HG03025 (cell line): ENCODE data around the gene D2HGDH.
"Not testable (repeated sequence)": the region's sequence is repeated elsewhere in the genome, so short reads cannot be mapped to it uniquely, and the experiment has no call there.

Experiments
- ATAC-seq: cut with Tn5 transposase; IDR thresholded peaks from one replicate; pipeline ENCODE4 v1.9.1; 2021; ENCODE audit warnings: mild to moderate bottlenecking, moderate library complexity; ENCODE audit not compliant: unreplicated experiment, low FRiP score

Gene D2HGDH

DNA sequence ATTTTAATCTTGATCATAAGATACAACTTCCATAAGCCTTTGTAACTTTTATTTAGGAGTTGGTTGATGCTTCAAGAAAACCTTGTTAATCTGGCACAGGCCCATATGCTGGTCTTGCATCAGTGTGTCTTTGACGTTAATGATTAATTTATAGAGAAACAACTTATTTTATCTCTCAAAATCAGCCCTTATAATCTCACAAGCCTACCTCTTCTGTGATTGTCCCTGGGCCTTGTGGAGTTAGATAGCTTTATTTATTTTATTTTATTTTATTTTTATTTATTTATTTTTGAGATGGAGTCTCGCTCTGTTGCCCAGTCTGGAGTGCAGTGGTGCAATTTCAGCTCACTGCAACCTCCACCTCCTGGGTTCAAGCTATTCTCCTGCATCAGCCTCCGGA is 47.6 kb downstream of the D2HGDH start:
- not testable (repeated sequence) for ATAC-seq

DNA sequence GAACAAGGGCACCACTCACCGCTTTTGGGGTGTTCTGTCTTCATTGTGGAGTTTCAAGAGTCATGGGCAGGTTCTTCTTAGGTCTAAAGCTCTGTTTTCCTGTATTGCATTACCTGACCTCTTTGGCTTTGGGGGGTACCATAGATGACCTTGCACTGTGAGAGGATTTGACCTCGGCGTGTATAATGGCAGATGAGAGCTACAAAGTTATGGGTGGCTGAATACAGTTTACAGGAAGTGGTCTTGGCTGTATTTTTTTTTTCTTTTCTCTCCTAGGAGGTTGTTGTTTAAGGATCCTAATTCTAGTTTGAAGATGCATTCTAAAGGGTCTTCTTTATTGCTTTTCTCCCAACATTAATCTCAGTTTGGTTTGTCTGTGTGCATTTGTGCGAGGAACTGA is 53.7 kb downstream of the D2HGDH start:
- no peak for ATAC-seq

DNA sequence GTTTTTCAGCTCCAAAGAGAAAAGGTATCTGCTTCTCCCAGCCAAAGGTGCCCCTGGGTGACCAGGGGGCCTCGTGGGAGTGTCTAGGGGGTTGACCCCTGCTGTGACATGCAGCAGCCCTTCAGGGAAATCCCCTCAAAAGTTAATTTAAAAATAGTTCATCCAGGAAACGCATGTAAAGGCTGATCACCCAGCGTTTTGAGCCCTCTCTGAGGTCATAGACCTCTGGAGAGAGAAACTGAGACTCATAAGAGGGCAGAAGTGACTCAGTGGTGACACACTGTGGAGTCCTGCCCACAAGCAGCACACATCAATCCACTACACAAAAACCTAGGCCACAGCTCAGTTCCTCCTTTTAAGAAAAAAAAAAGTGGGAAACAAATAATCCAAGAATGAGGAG is 54.1 kb downstream of the D2HGDH start:
- ATAC-seq = no peak

DNA sequence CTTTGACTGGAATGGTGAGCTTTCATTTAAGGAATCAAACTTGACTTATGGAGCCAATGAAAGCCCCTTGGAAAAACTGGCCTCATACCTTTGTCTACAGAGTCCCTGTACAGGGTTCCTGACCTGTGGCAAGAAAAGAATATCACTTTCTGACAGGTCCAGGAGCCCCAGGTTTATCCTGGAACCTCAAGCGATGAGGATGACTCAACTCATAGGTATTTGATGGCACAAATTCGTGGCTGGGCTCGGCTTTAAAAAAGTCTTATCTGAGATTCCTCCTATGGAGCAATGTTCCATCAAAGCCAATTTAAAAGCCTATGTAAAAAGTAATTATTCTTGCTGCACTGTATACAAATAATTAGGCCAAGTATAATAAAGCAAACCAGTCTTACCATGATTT is 57.0 kb downstream of the D2HGDH start:
- not testable (repeated sequence) for ATAC-seq

DNA sequence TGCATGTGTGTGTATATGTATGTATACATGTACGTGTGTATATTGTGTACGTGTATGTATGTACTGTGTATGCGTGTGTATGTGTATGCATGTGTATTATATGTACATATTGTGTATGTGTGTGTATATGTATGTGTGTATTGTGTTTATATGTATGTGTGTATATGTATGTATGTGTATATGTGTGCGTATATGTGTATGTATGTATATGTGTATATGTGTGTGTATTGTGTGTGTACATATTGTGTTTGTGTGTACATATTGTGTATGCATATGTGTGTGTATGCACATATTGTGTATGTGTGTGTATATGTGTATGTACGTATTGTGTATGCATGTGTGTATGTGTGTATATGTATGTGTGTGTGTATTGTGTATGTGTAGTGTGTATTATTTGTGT is 59.0 kb downstream of the D2HGDH start:
- ATAC-seq = no peak

- ATAC-seq = no peak
These were observed 59.9 kb downstream of the D2HGDH start for GRCh38 chr2:241794250-241794823.

GRCh38 chr2:241795021-241795999 is 60.9 kb downstream of the D2HGDH start:
- ATAC-seq = no peak

DNA sequence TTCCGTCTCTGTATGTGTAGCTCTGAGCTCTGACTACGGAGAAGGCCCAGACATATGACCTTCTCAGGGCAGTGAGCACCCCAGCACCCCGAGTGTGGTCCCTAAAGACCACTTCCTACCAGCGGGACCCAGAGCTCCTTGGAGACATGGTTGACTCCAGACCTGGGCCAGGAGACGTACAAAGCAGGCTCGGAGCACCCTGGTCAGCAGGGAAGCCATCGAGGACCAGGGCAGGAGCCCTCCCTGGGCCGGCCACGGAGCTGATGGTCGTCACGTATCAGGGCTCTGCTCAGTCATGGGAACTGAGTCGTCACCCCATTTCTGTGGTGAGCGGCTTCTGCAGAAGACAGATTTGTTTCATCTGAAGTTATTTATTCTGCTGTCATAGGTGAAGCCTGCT is 61.8 kb downstream of the D2HGDH start:
- no peak for ATAC-seq

DNA sequence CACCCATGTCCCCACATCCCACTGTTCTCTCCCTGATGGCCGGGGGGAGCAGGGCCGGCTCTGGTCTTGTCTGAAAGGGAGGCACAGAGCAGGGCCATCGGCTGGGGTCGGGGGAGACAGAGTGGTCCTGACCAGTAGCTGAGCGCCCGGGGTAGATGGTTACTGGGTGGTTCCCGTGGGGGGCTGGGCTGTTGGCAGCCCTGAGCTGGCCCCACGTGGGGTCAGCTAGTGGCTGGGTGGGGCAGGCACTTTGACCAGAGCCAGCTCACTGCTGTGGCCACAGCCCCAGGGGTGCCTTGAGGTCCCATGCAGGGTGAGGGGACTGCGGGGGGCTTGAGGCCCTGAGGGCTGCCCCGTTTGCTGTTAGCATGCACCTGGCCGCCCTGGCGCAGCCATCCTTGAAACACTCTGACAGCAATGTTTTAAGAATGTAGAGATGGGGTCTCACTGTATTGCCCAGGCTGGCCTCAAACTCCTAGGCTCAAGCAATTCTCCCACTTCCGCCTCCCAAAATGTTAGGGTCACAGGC is 62.2 kb downstream of the D2HGDH start:
- ATAC-seq = no peak

GRCh38 chr2:241797441-241798080 is 63.1 kb downstream of the D2HGDH start:
- ATAC-seq = no peak

GRCh38 chr2:241798081-241798630 is 63.7 kb downstream of the D2HGDH start:
- ATAC-seq = no peak

DNA sequence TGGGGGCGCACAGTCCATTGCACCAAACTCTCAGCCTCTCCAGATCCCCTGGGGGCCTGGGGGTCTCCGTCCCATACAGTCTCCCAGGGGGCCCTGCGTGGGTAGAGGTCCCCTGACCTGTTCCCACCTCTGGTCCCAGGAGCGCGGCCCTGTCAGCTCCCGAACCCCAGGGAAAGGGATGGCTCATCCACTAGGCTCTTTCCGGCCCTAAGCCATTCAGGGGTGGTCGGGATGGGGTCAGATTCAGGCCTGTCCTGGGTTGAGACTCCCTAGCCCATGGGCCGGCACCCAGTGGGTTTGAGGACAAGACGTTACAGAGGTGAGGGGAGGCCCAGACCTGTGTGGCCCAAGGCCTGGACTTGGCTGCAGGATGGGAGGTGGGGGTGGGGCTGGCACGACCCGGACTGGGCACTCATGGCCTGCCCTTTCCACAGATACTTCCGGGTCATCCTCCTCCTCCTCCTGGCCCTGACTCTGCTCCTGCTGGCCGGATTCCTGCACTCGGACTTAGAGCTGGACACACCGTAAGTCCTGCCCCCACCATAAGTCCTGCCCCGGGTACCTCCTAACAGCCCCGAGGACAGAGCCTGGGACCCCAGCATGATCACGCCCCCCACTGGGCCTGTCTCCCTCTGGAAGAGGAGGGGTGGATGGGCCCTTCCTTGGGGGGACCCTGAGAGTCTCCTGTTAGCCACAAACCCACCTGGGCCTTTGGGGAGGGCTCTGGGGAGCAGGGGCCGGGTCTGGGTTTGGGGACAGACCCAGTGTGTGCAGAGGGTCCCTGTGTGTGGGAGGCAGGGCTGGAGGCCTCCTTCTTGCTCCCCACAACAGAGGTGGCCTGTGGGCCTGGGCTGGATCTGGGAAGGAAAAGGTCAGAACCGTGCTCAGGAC is 64.4 kb downstream of the D2HGDH start:
- ATAC-seq = no peak

DNA sequence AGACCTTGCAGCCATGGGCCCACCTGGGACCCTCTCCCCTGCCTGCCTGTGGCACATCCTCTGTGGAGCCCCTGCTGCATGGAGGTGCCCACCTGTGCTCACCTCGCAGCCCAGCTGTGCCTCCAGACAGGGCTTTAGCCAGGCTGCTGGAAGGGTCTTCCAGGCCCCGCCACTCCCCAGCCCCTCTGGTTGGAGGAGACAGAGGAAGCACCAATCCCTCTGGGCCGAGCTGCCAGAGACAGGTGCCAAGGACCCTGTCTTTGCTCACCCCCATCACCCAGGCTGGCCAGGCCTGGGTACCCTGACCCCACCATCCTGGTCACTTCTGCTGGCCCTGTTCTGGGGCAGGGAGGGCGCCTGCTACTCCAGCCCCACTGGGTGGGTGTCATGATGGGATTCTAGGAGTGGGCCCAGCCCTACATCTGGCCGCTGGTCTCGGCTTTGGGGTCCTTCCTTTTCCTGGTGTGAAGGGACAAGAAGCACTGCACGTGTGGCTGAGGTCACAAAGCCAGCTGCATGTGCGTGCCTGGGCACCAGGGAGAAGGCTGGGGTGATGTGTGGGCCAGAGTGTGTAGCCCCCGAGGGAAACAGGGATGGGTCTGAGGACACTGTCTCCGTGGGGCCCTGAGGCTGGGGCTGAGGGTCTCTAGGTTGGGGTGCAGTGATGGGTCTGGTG is 65.2 kb downstream of the D2HGDH start:
- no peak for ATAC-seq

DNA sequence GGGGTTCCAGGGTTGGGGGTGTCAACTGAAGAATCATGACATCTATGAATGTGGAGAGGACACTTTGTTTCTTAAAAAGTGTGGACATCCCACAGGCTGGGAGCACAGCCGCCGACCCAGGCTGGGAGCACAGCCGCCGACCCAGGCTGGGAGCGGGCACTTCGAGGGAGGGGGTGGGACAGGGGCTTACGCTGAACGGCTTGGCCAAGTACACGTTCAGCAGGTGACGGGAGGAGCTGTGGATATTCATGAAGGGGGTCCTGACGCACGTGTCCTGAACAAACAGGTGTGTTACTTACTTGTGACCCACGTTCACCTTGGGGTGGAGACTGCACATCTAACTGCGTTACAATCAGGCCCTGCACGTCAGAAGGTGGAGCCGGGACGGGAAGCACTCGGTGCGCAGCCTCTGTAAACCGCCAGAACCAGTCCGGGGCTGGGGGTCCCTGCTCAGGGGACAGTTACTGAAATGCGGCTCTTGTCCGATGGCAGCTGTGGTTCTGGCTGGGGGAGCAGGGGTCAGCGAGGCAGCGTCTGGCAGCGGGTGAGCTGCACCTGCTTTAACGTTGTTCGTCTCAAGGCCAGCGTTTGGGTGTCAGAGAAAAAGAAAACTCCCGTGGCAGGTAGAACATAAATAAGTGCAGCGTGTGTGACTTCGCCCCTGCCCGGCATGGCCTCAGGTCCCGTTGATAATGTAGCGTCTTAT is 65.9 kb downstream of the D2HGDH start:
- not testable (repeated sequence) for ATAC-seq

DNA sequence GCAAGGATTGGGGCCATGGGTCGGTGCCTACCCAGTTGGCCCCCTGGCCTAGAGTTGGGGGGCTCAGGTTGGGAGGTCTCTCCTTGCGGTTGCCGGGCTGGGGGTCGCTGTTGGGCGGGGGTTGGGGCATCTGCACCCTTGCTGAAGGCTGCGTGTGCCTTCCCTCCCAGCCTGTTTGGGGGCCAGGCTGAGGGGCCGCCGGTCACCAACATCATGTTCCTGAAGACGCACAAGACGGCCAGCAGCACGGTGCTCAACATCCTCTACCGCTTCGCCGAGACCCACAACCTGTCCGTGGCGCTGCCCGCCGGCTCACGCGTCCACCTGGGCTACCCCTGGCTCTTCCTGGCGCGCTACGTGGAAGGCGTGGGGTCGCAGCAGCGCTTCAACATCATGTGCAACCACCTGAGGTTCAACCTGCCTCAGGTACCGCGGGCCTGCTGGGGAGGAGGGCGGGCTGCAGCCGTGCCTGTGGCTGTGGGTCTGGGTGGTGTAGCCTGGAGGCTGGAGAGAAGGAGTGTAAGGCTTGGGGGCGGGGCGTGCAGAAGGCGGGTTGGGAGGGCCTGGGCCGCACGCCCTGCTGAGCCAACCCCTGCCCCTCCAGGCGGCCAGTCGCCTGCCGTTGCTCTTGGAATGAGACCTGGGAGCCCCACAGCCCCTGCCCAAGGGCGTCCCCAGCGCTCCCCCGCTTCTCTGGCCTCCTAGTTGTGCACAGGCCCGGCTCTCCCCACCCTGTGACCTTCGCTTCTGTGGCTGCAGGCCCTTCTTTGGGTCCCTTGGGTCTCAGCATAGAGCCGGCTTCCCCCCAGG is 67.4 kb downstream of the D2HGDH start:
- no peak for ATAC-seq

GRCh38 chr2:241802421-241803318 is 68.2 kb downstream of the D2HGDH start:
- peak; percentile 24 for ATAC-seq
